Upper lobe of right lung (tissue), 1 donor: ENCODE measurements around the gene LLGL2. TPM values are rescaled to one million over a fixed set of nuclear protein-coding genes. Genes with fewer than 3 reads are reported as not detected.

ENCODE experiments used
- ATAC-seq: fragments of 200-7000 bp; cut with Tn5 transposase; one replicate; pipeline ENCODE4 v1.9.1; 2020; ENCODE audit warnings: mild to moderate bottlenecking, moderate library complexity
- DNase-seq: peaks from one replicate; pipeline ENCODE4 v3.0.0-alpha.2; 2020
- H3K27ac ChIP-seq: fragments of 200-600 bp; one replicate; pipeline ENCODE4 v1.8.0; 2022
- H3K27me3 ChIP-seq: fragments of 200-600 bp; one replicate; pipeline ENCODE4 v1.8.0; 2022; ENCODE audit warnings: mild to moderate bottlenecking
- H3K36me3 ChIP-seq: fragments of 200-600 bp; one replicate; pipeline ENCODE4 v1.8.0; 2022
- H3K4me1 ChIP-seq: fragments of 200-600 bp; one replicate; pipeline ENCODE4 v1.8.0; 2022
- H3K4me3 ChIP-seq: fragments of 200-600 bp; one replicate; pipeline ENCODE4 v1.8.0; 2022; ENCODE audit warnings: mild to moderate bottlenecking
- H3K9me3 ChIP-seq: fragments of 200-600 bp; one replicate; pipeline ENCODE4 v1.8.0; 2022
- intact Hi-C: fragments of 100-400 bp; cut with DNase I; formaldehyde crosslinking; loops from one replicate; pipeline ENCODE4 v1.11.0; 2022
- total RNA-seq: library from RNA; stranded (reverse); fragmentation: NEBNext Ultra II Directional; extraction: Animal tissue kit (Norgen Biotek cat#: 25700); gene quantifications from one replicate; pipeline ENCODE4 v1.2.1, GENCODE V29; 2021
- TF ChIP-seq, protein P1 (sequence below): fragments of 200-600 bp; IDR thresholded peaks from one replicate; pipeline ENCODE4 v1.8.0; 2022; ENCODE audit warnings: antibody characterized with exemption
- donor health status: DM: no; HTN: yes; CAD: no; lungs with severe emphysema.

The LLGL2 gene
- total RNA-seq, 1 donor from 2014 or later, result 133 TPM

DNA sequence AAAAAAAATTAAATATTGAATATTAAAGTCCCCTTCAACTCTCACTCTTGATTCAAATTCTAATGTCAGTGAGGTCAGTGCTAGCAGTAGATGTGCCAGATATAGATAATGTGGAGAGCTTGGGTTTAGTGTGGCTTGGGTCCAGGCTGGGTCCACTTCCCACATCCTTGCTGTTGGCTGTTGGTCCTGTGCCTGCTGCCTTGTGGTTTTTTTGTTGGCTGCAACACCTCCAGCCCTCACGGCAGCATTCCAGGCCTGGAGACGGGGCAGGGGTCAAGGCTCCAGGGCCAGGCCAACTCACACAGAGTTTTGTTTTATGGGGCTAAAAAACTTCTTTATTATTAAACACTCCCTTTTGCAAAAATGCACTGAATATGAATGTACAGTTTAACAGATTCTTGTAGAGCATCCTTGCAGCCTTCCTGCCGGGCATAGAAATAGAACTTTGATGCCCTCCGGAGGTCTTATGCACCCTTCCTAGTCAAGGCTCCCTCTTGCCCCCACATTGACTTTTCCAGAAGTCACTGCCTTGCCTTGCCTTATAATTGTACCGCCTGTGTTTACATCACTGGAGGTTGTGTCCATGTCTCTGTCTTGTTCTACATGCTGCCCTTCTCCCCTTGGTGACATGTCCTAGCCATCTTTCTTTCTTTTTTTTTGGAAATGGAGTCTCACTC, 36.6 kb downstream of the LLGL2 start:
- Histone ChIP-seq H3K27ac (no peak overlapping the region), H3K36me3 (peaks cover 50% of the 10 kb centered on the region), H3K4me3 (no peak overlapping the region), H3K9me3 (no peaks in the 10 kb centered on the region), H3K27me3 (no peaks in the 10 kb centered on the region), H3K4me1 (peaks cover 10% of the 10 kb centered on the region)
- intact Hi-C loops, result no loop called here
- ATAC-seq, result no peak
- TF ChIP-seq, protein P1, sequence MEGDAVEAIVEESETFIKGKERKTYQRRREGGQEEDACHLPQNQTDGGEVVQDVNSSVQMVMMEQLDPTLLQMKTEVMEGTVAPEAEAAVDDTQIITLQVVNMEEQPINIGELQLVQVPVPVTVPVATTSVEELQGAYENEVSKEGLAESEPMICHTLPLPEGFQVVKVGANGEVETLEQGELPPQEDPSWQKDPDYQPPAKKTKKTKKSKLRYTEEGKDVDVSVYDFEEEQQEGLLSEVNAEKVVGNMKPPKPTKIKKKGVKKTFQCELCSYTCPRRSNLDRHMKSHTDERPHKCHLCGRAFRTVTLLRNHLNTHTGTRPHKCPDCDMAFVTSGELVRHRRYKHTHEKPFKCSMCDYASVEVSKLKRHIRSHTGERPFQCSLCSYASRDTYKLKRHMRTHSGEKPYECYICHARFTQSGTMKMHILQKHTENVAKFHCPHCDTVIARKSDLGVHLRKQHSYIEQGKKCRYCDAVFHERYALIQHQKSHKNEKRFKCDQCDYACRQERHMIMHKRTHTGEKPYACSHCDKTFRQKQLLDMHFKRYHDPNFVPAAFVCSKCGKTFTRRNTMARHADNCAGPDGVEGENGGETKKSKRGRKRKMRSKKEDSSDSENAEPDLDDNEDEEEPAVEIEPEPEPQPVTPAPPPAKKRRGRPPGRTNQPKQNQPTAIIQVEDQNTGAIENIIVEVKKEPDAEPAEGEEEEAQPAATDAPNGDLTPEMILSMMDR, result no peak
- DNase-seq, result no peak

DNA sequence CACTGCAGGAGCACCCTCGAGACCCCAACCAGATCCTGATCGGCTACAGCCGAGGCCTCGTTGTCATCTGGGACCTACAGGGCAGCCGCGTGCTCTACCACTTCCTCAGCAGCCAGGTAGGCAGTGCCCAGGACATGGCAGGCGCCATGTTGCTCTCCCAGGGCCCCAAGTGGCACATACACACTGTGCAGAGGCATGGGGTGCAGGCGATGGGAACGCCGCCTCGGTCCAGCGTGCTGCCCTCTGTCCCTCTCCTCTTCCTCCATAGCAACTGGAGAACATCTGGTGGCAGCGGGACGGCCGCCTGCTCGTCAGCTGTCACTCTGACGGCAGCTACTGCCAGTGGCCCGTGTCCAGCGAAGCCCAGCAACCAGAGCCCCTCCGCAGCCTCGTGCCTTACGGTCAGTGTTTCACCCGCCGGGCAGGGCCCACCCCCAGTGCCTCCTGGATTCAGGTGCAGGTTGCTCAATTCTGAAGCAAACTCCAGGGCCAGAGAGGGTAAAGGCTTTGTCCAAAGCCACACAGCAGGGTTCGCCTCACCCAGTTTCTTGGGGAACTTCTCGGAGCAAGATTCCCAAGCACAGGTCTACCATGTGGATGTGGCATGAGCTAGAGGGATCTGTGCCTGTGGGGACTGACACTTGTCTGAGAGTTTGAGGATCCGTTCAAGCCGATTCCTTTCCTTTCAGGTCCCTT, 37.7 kb downstream of the LLGL2 start:
- ATAC-seq (no peak), DNase-seq (no peak)
- intact Hi-C loops, result no loop called here
- Histone ChIP-seq H3K27me3 (no peaks in the 10 kb centered on the region), H3K4me3 (no peak overlapping the region), H3K4me1 (no peaks in the 10 kb centered on the region), H3K36me3 (peaks cover 50% of the 10 kb centered on the region), H3K27ac (no peak overlapping the region), H3K9me3 (no peaks in the 10 kb centered on the region)
- TF ChIP-seq, protein P1, result no peak

DNA sequence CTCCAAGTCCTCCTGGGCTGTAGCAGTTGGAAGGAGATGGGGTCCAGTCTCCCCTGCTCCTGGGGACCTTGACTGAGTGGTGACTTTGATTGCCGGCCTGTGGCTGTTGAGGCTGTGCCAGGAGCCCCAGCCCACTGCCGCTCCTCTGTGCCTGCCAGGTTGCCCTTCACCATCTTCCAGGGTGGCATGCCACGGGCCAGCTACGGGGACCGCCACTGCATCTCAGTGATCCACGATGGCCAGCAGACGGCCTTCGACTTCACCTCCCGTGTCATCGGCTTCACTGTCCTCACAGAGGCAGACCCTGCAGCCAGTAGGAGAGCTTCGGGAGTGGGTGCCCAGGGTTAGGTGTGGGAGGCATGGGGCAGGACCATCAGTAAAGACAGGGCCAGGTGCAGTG, 38.7 kb downstream of the LLGL2 start:
- no peak for ATAC-seq
- Histone ChIP-seq H3K4me1 (no peaks in the 10 kb centered on the region), H3K27ac (no peak overlapping the region), H3K27me3 (no peaks in the 10 kb centered on the region), H3K4me3 (no peak overlapping the region), H3K9me3 (no peaks in the 10 kb centered on the region), H3K36me3 (peaks cover 47% of the 10 kb centered on the region)
- TF ChIP-seq, protein P1, result no peak
- DNase-seq, result no peak
- intact Hi-C loops, result no loop called here

DNA sequence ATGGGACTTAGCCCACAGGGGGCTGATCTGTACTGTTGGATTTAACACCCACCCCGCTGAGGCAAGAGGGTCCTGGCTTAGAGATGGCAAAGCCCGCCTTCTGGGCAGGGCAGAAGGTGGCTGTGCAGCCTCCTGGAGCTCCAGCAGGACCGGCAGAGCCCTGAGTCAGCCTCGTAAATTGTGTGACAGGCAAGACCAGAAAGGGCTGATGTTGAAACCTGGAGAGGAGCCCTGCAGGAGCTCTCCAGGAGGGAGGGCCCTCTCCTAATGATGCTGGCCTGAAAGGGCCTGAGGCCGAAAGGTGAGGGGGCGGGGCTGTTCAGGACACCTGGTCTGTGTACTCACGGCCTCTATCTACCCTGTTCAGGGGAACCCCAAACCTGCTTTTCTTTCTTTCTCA, 39.6 kb downstream of the LLGL2 start:
- no peak overlapping the region for H3K4me3 ChIP-seq
- no peaks in the 10 kb centered on the region for H3K27me3 ChIP-seq
- ATAC-seq, result no peak
- H3K4me1 ChIP-seq, result no peaks in the 10 kb centered on the region
- TF ChIP-seq, protein P1, result no peak
- intact Hi-C loops, result no loop called here
- no peak overlapping the region for H3K27ac ChIP-seq
- no peaks in the 10 kb centered on the region for H3K9me3 ChIP-seq
- no peak for DNase-seq
- H3K36me3 ChIP-seq, result peaks cover 40% of the 10 kb centered on the region

DNA sequence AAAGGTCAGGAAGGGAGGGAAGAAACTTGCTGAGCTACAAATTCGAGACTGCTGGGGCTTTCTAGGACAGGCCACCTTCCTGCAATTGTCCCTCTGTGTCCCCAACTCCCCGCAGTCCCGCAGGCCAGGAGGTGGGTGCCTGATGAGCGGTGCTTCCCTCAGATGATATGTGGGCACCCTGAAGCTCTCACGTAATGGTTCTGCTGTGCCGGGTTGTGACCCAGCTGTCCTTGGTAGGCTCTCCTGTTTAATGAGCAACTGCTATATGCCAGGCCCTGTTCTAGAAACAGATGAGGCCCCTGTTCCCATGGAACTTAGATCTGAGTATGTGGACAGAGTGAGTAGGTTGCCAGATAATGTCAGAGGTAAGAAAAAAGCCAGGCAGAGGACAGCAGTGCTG, 40.1 kb downstream of the LLGL2 start:
- intact Hi-C loops, result no loop called here
- H3K4me1 ChIP-seq, result no peaks in the 10 kb centered on the region
- no peaks in the 10 kb centered on the region for H3K9me3 ChIP-seq
- no peak overlapping the region for H3K27ac ChIP-seq
- H3K4me3 ChIP-seq, result no peak overlapping the region
- peaks cover 40% of the 10 kb centered on the region for H3K36me3 ChIP-seq
- DNase-seq (no peak), ATAC-seq (no peak)
- H3K27me3 ChIP-seq, result no peaks in the 10 kb centered on the region
- TF ChIP-seq, protein P1, result no peak
